Kidney epithelial cell (primary cell): Measurements from ENCODE around the gene FRA10AC1. TPM values are rescaled to one million over a fixed set of nuclear protein-coding genes. Genes with fewer than 3 reads are reported as not detected.

Experiments
- DNase-seq: peaks from one replicate; pipeline ENCODE4 v3.0.0-alpha.2; 2010; ENCODE audit warnings: low read depth
- H3K27me3 ChIP-seq: 2 replicates; pipeline ENCODE4 v1.6.0; 2011; ENCODE audit warnings: low read length; ENCODE audit not compliant: control insufficient read depth, insufficient read depth
- H3K36me3 ChIP-seq: 2 replicates; pipeline ENCODE4 v1.5.1; 2011; ENCODE audit warnings: low read length; ENCODE audit not compliant: control insufficient read depth, insufficient read depth
- H3K4me3 ChIP-seq: 2 replicates; pipeline ENCODE4 v1.5.1; 2011; ENCODE audit warnings: low read depth, mild to moderate bottlenecking, control low read depth, low read length
- CTCF ChIP-seq: IDR thresholded peaks from 2 replicates; pipeline ENCODE4 v1.5.1; 2011; ENCODE audit warnings: mild to moderate bottlenecking, moderate library complexity, low read length, control low read depth, inconsistent platforms; ENCODE audit not compliant: insufficient read depth, poor library complexity, severe bottlenecking
- total RNA-seq: library from RNA; depleted of rRNA; stranded (reverse); fragments of >200 nt; gene quantifications from 2 replicates; pipeline ENCODE4 v1.2.3, GENCODE V29; 2015

FRA10AC1 gene
- 9.6 and 9.8 TPM in 2 replicates for total RNA-seq

GRCh38 chr10:93702210-93703001, at the start of gene FRA10AC1:
Gene FRA10AC1, minus strand, starts transcription at chr10:93702592. Its CDS starts 2,486 bp downstream, at chr10:93700106.
- H3K4me3 ChIP-seq: peak within 1 kb of the TSS; percentile 66
- H3K36me3 ChIP-seq: no peaks in the 10 kb centered on the region
- TF ChIP-seq CTCF: peak; percentile 43
- H3K27me3 ChIP-seq: no peaks in the 10 kb centered on the region
- peak; percentile 37 for DNase-seq

- Histone ChIP-seq H3K27me3 (no peaks in the 10 kb centered on the region), H3K4me3 (no peak overlapping the region), H3K36me3 (no peaks in the 10 kb centered on the region)
- no peak for TF ChIP-seq CTCF
- DNase-seq: no peak
Observed at GRCh38 chr10:93751832-93752231, 49.4 kb upstream of the FRA10AC1 start.

- H3K36me3 ChIP-seq: no peaks in the 10 kb centered on the region
- DNase-seq: no peak
- no peak for TF ChIP-seq CTCF
- H3K27me3 ChIP-seq: no peaks in the 10 kb centered on the region
- H3K4me3 ChIP-seq: no peak overlapping the region
Observed at GRCh38 chr10:93751124-93751523, 48.7 kb upstream of the FRA10AC1 start.

GRCh38 chr10:93749218-93749799, 46.9 kb upstream of the FRA10AC1 start:
- Histone ChIP-seq H3K4me3 (no peak overlapping the region), H3K27me3 (no peaks in the 10 kb centered on the region), H3K36me3 (no peaks in the 10 kb centered on the region)
- no peak for TF ChIP-seq CTCF
- DNase-seq: peak; percentile 12

GRCh38 chr10:93746844-93747284, 44.5 kb upstream of the FRA10AC1 start:
- Histone ChIP-seq H3K27me3 (no peaks in the 10 kb centered on the region), H3K4me3 (no peak overlapping the region), H3K36me3 (no peaks in the 10 kb centered on the region)
- DNase-seq: peak; percentile 94
- TF ChIP-seq CTCF: peak; percentile 47
